Activated gamma-delta T cell (primary cell): Measurements from ENCODE around the gene RUNX2.
"Not testable (repeated sequence)": the region's sequence is repeated elsewhere in the genome, so short reads cannot be mapped to it uniquely, and the experiment has no call there.

Experiments
- DNase-seq: peaks from one replicate; lab custom pipeline; 2025; lab: John Stamatoyannopoulos, UW
- total RNA-seq, 2 donors: gene quantifications; one replicate each; lab custom pipeline; 2026; lab: John Stamatoyannopoulos, UW

RUNX2 gene
- 19.0 to 29.2 reads per million in 2 donors for total RNA-seq

DNA sequence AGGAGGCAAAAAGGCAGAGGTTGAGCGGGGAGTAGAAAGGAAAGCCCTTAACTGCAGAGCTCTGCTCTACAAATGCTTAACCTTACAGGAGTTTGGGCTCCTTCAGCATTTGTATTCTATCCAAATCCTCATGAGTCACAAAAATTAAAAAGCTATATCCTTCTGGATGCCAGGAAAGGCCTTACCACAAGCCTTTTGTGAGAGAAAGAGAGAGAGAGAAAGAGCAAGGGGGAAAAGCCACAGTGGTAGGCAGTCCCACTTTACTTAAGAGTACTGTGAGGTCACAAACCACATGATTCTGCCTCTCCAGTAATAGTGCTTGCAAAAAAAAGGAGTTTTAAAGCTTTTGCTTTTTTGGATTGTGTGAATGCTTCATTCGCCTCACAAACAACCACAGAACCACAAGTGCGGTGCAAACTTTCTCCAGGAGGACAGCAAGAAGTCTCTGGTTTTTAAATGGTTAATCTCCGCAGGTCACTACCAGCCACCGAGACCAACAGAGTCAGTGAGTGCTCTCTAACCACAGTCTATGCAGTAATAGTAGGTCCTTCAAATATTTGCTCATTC is at the start of gene RUNX2:
TSS of gene RUNX2 (plus strand) at position 375 of the 567 bp plus-strand sequence. CDS start 397 bp downstream, outside the sequence.
- no peak for DNase-seq

DNA sequence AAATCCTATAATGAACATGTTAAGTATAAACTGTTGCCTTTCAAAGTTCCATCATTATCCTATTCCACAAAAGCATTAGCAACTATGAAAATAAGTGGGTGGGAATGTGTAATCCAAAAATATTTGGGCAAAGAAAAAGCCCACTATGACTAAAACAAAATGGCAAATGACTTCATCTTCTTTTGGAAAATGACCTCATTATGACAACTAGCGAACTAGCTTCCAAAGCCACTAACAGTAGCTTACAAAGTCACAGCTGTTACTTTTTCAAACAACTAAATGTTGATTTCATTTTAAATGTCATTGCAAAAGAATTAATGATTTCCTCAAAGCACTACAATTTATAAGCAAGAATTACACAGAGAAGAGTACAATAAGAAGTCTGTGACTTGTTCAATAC is 49.8 kb upstream of the RUNX2 start:
- no peak for DNase-seq

DNA sequence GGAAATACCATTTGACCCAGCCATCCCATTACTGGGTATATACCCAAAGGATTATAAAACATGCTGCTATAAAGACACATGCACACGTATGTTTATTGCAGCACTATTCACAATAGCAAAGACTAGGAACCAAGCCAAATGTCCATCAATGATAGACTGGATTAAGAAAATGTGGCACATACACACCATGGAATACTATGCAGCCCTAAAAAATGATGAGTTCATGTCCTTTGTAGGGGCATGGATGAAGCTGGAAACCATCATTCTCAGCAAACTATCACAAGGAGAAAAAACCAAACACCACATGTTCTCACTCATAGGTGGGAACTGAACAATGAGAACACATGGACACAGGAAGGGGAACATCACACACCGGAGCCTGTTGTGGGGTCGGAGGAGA is 41.4 kb upstream of the RUNX2 start:
- DNase-seq, result not testable (repeated sequence)

DNA sequence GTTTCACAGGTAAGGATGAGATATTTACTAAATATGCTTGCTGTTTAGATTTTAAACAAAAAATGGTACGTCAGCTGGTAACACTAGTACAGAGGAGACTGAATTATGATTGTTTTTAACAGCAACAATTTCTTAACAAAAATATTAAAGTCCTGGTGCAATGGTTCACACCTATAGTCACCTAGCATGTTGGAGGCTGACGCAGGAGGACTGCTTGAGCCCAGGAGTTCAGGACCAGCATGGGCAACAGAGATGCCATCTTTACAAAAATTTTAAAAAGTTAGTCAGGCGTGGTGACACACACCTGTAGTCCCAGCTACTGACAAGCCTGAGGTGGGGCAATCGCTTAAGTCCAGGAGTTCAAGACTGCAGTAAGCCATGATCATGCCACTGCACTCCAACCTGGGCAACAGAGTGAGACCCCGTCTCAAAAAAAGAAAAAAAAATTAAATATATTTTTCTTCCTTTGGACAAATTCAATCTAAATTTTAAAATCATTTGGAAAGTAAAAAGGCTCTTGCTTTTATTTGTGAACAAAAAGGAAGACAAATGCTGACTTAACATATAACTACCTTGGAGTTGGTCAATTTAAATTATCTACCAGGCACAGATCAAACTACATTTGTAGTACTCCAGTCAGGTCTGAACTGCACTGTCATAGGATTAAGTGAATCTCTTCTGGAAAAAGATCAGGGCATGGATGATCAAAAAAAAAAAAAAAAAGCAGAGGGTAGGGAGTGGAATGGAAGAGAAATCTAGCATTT is 38.2 kb upstream of the RUNX2 start:
- no peak for DNase-seq

DNA sequence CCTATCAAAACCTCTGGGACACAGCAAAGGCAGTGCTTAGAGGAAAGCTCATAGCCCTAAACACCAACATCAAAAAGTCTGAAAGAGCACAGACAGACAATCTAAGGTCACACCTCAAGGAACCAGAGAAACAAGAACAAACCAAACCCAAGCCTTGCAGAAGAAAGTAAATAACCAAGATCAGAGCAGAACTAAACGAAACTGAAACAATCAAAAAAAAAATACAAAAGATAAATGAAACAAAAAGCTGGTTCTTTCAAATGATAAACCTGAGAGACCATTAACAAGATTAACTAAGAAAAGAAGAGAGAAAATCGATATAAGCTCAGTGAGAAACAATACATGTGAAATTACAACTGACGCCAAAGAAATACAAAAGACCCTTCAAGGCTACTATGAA is 34.8 kb upstream of the RUNX2 start:
- no peak for DNase-seq

DNA sequence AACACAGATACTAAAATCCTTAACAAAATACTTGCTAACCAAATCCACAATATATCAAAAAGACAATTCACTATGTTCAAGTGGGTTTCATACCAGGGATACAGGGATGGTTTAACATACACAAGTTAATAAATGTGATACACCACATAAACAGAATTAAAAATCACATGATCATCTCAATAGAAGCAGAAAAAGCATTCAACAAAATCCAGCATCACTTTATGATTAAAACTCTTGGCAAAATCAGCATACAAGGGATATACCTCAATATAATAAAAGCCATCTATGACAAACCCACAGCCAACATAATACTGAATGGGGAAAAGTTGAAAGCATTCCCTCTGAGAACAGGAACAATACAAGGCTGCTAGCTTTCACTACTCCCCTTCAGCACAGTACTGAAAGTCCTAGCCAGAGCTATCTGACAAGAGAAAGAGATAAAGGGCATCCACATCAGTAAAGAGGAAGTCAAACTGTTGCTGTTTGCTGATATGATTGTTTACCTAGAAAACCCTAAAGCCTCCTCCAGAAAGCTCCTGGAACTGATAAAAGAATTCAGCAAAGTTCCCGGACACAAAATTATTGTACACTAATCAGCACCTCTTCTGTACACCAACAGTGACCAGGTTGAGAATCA is 33.9 kb upstream of the RUNX2 start:
- DNase-seq, result not testable (repeated sequence)

DNA sequence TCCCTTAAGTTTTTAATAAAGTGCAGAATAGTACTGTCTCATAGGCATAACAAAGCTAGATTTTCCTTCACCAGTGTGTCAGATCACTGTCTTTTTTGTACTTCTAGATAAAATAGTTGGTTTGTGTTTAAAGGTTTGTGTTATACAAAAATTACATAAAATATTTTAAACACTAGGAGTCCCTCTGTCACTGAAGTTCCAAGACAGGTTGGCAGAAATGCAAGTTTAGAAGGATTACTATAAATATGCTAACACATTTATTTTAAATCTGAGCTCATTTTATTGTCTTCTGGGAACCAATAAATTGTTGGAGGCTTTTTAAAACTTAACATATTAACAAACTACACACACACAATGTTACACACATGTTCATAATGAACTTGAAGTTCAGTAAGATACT is 30.8 kb upstream of the RUNX2 start:
- no peak for DNase-seq

DNA sequence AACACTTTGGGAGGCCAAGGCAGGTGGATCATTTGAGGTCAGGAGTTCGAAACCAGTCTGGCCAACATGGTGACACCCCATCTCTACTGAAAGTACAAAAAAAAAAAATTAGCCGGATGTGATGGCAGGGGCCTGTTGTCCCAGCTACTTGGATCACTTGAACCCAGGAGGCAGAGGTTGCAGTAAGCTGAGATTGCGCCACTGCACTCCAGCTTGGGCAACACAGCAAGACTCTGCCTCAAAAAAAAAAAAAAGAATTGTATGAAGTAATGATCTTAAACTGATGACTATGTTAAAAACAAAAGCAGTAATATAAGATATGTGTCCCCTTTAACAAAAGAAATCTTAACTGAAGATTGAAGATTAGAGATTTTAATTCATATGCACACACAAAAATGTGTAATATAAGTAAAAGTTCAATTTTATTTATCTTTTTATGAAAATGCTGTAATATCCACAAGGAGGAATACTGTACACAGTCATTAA is 29.0 kb upstream of the RUNX2 start:
- DNase-seq, result no peak

DNA sequence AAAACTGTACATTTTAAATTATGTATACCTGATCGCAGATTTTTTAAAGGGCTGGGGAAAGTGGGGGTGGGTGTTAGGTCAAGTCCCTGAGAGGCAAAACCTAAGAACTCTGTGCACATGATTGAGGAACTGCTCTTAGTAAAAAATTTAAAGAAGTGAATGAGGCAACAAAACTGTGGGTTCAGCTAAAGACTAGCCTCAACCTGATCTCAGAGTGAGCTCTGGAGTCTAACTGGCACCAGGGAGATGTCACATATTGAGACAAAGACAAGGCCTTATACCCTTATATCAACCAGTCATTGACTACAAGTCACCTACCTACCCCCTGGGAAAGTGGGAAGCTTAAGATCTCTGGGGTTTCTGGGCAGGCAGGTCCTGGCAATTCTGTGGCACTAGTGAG is 27.4 kb upstream of the RUNX2 start:
- DNase-seq, result no peak

DNA sequence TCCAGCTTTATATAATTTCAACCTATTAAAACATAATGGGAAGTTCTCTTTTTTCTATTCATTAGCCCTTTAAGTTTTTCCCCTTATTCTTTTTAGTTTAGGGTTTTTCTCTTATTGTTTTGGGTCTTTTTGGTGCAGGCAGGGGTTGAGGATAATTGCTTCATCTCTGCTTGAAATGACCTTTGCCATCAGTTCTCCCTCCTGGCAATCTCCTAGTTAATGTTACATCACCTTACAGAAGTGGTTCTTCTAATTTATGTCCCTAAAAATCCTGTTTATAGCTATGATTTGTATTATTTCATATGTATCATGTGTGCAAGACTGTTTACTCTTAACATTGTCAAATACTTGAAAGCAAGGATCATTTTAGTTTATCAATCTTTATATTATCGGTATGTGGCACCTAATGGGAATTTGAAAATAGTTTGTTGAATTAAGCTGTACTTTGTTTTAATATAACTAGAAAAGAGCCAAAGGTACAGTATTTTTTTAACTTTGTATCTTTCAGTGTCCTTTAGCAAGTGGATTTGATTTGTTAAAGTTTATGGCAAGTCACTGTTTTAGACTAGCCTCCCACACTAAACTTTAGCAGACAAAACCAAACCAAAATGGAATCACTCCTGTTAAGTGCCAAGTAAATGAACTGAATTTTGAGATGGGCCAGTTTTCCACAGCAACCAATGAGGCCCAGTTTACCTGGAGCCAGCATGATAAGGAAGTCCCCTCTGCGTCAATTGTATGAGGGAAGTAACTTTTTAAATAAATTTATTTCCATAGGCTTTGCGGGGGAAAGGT is 26.6 kb upstream of the RUNX2 start:
- no peak for DNase-seq

DNA sequence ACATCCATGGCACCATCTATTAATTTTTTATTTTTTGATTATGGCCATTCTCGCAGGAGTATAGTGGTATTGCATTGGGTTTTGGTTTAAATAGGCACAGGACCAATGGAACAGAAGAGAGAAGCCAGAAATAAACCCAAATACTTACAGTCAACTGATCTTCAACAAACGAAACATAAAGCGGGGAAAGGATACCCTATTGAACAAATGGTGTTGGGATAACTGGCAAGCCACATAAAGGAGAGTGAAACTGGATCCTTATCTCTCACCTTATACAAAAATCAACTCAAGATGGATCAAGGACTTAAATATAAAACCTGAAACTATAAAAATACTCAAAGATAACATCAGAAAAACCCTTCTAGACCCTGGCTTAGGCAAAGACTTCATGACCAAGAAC is 25.3 kb upstream of the RUNX2 start:
- no peak for DNase-seq

DNA sequence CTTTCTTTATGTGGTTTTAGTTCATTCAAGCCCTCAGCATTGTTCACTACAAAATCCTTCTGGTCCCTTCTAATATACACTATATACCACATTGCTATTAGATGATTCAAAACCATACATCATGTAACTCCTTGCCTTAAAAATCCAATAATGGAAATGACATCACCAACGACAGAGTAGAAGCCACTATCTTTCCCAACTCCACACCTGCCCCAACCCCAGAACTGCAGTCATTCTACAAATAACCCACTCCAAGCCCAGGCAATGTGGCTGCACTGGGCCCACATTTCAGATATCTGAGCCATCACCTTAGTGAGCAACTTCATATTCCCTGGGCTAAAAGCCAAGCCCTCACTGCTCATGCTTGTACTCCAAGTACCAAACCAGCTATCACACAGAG is 22.6 kb upstream of the RUNX2 start:
- no peak for DNase-seq

DNA sequence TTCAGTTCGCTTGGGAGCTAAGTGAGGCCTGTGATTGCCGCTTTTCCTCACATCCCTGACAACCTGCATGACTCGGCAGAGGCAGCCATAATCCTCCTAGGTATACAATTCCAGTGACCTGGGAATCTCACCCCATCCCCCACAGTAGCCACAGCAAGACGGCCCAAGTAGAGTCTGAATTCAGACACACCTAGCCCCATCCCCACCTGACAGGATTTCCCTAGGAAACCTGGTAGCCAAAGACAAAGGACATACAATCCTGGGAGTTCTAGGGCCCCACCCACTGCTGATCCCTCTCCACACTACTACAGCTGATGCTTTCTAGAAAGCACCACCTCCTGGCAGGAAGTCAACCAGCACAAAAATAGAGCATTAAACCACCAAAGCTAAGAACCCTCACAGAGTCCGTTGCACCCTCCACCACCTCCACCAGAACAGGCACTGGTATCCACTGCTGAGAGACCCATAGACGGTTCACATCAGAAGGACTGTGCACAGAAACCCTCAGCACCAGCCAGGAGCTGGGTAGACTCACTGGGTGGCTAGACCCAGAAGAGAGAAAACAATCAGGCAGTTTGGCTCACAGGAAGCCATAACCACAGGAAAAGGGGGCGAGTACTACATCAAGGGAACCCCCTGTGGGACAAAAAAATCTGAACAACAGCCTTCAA is 17.9 kb upstream of the RUNX2 start:
- no peak for DNase-seq

DNA sequence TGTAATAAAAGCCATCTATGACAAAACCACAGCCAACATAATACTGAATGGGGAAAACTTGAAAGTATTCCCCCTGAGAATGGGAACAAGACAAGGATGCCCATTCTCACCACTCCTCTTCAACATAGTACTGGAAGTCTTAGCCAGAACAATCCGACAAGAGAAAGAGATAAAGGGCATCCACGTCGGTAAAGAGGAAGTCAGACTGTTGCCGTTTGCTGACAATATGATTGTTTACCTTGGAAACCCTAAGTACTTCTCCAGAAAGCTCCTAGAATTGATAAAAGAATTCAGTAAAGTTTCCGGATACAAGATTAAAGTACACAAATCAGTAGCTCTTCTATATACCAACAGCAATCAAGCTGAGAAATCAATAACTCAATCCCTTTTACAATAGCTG is 14.0 kb upstream of the RUNX2 start:
- DNase-seq, result no peak

DNA sequence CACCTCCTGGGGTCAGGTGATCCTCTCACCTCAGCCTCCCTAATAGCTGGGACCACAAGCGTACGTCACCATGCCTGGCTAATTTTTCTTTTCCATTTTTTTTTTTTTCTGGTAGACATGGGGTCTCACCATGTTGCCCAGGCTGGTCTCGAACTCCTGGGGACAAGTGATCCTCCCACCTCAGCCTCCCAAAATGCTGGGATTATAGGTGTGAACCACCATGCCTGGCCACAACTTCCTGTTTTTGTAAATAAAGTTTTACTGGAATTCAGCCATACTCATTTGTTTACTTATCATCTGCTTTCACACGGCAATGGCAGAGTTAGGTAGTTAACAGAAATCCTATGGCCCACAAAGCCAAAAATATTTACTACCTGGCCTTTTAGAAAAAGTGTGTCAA is 7.8 kb upstream of the RUNX2 start:
- no peak for DNase-seq

DNA sequence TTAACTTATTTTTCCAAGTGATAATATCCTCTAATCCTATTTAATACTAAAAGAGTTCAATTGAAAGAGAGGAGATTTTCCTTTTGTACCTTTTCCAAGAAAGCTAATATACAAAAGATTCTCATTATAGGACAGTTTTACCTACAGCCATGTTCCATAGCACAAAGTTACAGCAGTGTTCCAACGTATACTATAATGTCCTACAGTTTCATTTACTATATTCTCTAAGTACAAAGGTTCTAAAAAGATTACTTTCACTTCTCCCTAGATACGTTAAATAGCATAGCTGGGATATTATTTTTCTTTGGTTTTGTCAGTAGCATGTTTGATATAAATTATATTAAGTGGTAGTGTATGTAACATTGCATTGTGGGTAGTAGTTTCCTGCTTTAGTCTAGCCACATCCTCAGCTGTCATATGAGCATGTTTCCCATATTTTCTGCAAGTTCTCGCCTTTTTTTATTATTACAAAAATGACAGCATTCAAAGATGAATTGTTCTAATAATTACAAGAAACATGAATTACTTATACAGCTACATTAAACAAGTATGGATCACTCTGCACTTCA is 4.4 kb upstream of the RUNX2 start:
- no peak for DNase-seq

DNA sequence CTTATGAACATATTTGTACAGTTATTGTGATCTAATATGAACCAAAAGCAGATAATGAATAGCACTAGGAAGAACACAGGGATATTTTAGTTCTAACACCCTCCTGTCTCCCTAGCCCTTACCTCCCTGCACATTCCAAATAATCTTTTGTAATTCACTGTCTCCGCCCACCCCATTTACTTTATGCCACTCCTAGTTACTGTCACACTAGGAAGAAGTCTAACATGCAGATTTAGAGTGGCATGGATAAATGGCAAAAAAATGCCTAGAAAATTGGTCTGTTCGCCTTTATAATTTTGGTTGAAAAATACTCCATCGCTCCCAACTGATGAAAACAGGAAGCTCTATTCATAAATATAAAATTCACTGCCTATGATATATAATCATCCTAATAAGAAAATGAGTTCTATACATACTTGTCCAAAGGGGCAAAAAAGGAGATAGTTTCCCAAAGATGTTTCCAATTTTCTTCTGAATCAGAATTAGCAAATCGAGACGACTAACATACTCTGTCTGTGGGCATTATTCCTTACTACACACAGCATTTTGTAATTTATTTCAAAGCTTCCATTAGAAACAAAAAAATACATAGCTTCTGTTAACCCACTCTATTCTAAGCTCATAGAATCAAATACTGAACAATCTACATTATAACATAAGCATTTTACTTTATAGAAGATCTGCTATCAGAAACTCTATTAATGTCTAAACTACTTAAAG is 1.3 kb upstream of the RUNX2 start:
- DNase-seq, result no peak

DNA sequence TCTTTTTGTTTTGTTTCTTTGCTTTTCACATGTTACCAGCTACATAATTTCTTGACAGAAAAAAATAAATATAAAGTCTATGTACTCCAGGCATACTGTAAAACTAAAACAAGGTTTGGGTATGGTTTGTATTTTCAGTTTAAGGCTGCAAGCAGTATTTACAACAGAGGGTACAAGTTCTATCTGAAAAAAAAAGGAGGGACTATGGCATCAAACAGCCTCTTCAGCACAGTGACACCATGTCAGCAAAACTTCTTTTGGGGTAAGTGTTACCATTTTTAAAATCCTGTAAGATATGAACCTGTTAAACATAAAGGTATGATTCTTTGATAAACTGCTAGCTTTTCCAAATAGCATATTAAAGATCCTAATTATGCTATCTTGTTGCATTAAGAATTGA is 393 bp downstream of the RUNX2 start:
- no peak for DNase-seq

DNA sequence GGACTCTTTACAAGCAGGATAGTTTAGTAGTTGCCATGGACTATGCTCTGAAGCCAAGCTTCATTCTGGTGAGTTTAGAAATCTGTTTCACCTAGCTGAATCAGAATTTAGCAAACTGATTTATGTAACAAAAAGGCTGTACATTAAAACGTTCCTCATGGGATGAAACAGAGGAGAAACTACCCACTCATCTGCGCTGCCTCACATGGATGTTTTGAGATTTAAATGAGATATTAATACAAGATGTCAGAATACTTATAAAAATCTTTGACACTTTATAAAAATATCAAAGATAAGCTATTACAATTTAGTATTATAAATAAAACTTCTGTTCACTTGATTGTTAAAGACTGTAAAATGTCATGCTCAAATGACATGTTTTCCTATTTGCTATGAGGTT is 16.8 kb downstream of the RUNX2 start:
- no peak for DNase-seq

DNA sequence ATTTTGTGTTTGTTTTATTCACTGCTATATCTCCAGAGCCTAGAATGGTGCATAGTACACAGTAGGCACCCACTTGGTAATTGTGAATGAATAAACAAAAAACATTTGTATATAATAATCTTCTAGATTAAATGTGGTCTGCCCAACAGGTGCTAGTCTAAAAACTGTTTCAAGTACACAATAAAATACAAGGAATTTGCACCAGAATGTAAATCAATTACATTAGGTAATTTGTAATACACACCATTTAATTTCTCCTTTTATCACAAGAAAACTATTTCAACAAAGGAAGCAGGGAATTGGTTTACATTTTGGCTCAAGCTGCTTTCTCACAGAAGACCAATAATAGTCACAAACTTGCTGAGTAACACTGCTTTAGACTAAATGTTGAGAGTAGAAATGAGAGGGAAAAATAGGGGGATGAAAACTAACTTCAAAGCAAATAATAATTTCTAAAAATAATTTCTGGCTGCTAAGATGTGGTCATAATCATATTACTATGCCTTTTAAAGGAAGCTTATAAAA is 22.1 kb downstream of the RUNX2 start:
- no peak for DNase-seq

DNA sequence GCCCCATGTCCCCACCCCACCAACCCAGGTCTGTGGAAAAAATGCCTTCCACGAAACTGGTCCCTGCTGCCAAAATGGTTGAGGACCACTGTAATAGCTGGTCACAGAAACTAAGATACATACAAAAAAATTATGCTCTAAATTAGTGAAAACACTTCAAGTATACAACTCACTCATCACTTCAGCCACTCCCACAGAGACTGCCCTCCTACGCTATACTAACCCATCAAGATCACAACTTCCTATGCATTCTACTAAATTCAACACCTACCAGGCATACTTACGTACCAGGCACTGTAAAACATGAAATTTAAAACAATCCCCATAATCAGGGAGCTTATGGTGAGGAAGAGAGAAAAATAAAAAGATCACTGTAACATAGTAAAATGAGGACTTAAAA is 22.9 kb downstream of the RUNX2 start:
- DNase-seq, result no peak
